HCT116 (cell line): ENCODE measurements around the gene GPRIN1. TPM values are rescaled to one million over a fixed set of nuclear protein-coding genes. Genes with fewer than 3 reads are reported as not detected.

ENCODE experiments used
- ATAC-seq: fragments of 200-7000 bp; cut with Tn5 transposase; 2 replicates; pipeline ENCODE4 v1.9.1; 2020; ENCODE audit warnings: mild to moderate bottlenecking, moderate library complexity
- BruUV-seq: library from RNA; stranded (reverse); fragments of 400-500 nt; replicated peaks from 2 replicates; lab custom pipeline; 2021; lab: Mats Ljungman, UMichigan
- CTCF ChIA-PET: fragments of 300-600 bp; sonication (Branson Sonifier 250); formaldehyde crosslinking; loops from one replicate; lab custom pipeline; 2021; ENCODE audit warnings: antibody characterized with exemption; lab: Charles Lee
- POLR2A ChIA-PET: fragments of 300-600, 350-600 bp; sonication (Branson Sonifier 250); formaldehyde crosslinking; loops from one replicate; lab custom pipeline; 2021; ENCODE audit warnings: antibody characterized with exemption; lab: Charles Lee
- RAD21 ChIA-PET, 2 experiments: fragments of 300-600 bp; sonication (Branson Sonifier 250); formaldehyde crosslinking; loops; one replicate each; lab custom pipeline; 2023; ENCODE audit warnings: low total read pairs in 2 of 2; ENCODE audit not compliant: uncharacterized antibody in 2 of 2, unreplicated experiment in 2 of 2, low non-redundant PET in 1 of 2; lab: Charles Lee
- DNase-seq: peaks from one replicate; pipeline ENCODE4 v3.0.0-alpha.2; 2010; ENCODE audit warnings: low read depth, low spot score
- H2AFZ ChIP-seq: fragments of 200-600 bp; shearing (Covaris generic), sonication (generic); 2 replicates; pipeline ENCODE4 v1.6.1; 2017; ENCODE audit warnings: low read depth, mixed run types, mixed read lengths, antibody characterized with exemption, low read length; ENCODE audit not compliant: poor library complexity, severe bottlenecking
- H3K27ac ChIP-seq: 2 replicates; pipeline ENCODE4 v1.5.1; 2012; ENCODE audit warnings: low read depth, low read length
- H3K27me3 ChIP-seq: fragments of 200-600 bp; sonication (generic); 2 replicates; pipeline ENCODE4 v1.6.1; 2016; ENCODE audit warnings: mixed run types, low read length, mixed read lengths; ENCODE audit not compliant: insufficient read depth
- H3K36me3 ChIP-seq, 2 experiments: fragments of 200-500 bp in 1 of 2; fragments of 200-600 bp in 1 of 2; sonication (Bioruptor generic) in 1 of 2; sonication (generic) in 1 of 2; 2 replicates each; pipeline versions ENCODE4 v1.5.1 to v1.6.1; 2014 to 2016; ENCODE audit warnings: low read length in 2 of 2, inconsistent platforms in 1 of 2, mixed read lengths in 1 of 2, mixed run types in 1 of 2; ENCODE audit not compliant: insufficient read depth in 2 of 2, control insufficient read depth in 1 of 2
- H3K4me1 ChIP-seq, 2 experiments: fragments of 200-600 bp in 1 of 2; sonication (generic) in 1 of 2; 2 replicates each; pipeline versions ENCODE4 v1.5.1 to v1.6.1; 2012 to 2017; ENCODE audit warnings: low read length in 2 of 2, inconsistent platforms in 1 of 2, mild to moderate bottlenecking in 1 of 2, mixed read lengths in 1 of 2, mixed run types in 1 of 2, moderate library complexity in 1 of 2; ENCODE audit not compliant: insufficient read depth in 2 of 2, control insufficient read depth in 1 of 2
- H3K4me2 ChIP-seq: fragments of 200-600 bp; sonication (generic); 2 replicates; pipeline ENCODE4 v1.6.1; 2017; ENCODE audit warnings: mixed run types, low read length, mixed read lengths
- H3K4me3 ChIP-seq, 2 experiments: fragments of 200-600 bp in 1 of 2; sonication (generic) in 1 of 2; replicated peaks in 1 of 2; 2 replicates each; pipeline ENCODE4 v1.5.1; 2011 to 2016; ENCODE audit warnings: low read length in 2 of 2, control low read depth in 1 of 2, low read depth in 1 of 2, mild to moderate bottlenecking in 1 of 2, mixed read lengths in 1 of 2, mixed run types in 1 of 2
- H3K79me2 ChIP-seq: fragments of 200-600 bp; sonication (generic); 2 replicates; pipeline ENCODE4 v1.6.1; 2017; ENCODE audit warnings: mild to moderate bottlenecking, mixed run types, low read length, moderate library complexity, mixed read lengths; ENCODE audit not compliant: insufficient read depth
- H3K9ac ChIP-seq: fragments of 200-600 bp; sonication (generic); 2 replicates; pipeline ENCODE4 v1.6.1; 2016; ENCODE audit warnings: low read length, mixed read lengths
- H3K9me2 ChIP-seq: fragments of 200-600 bp; sonication (generic), shearing (Covaris generic); 2 replicates; pipeline ENCODE4 v1.6.1; 2017; ENCODE audit warnings: mixed run types, mild to moderate bottlenecking, moderate library complexity; ENCODE audit not compliant: insufficient read depth
- H3K9me3 ChIP-seq, 2 experiments: fragments of 200-500 bp in 1 of 2; fragments of 200-600 bp in 1 of 2; sonication (Bioruptor generic) in 1 of 2; sonication (generic) in 1 of 2; 2 replicates each; pipeline ENCODE4 v1.6.1; 2014 to 2017; ENCODE audit warnings: low read length in 2 of 2, mixed read lengths in 2 of 2, inconsistent platforms in 1 of 2, low read depth in 1 of 2, mild to moderate bottlenecking in 1 of 2, mixed run types in 1 of 2, moderate library complexity in 1 of 2; ENCODE audit not compliant: control insufficient read depth in 1 of 2, insufficient read depth in 1 of 2
- H4K20me1 ChIP-seq: fragments of 200-600 bp; sonication (generic), shearing (Covaris generic); 2 replicates; pipeline ENCODE4 v1.6.1; 2017; ENCODE audit warnings: mixed run types, mild to moderate bottlenecking, moderate library complexity; ENCODE audit not compliant: insufficient read depth
- CEBPB ChIP-seq: IDR thresholded peaks from 2 replicates; pipeline ENCODE4 v1.6.1; 2012; ENCODE audit warnings: low read depth
- EGR1 ChIP-seq: IDR thresholded peaks from 2 replicates; pipeline ENCODE4 v1.6.1; 2012; ENCODE audit warnings: low read depth
- ELF1 ChIP-seq: IDR thresholded peaks from 2 replicates; pipeline ENCODE4 v1.6.1; 2012; ENCODE audit warnings: low read depth, borderline replicate concordance
- EZH2 ChIP-seq: fragments of 200-600 bp; sonication (generic); IDR thresholded peaks from 2 replicates; pipeline ENCODE4 v1.6.1; 2017; ENCODE audit warnings: antibody characterized with exemption, mixed run types
- EZH2phosphoT487 ChIP-seq: fragments of 200-600 bp; IDR thresholded peaks from 2 replicates; pipeline ENCODE4 v1.6.1; 2018; ENCODE audit warnings: antibody characterized with exemption, borderline replicate concordance
- FOSL1 ChIP-seq: IDR thresholded peaks from 2 replicates; pipeline ENCODE4 v1.6.1; 2012; ENCODE audit warnings: low read depth
- JUND ChIP-seq: IDR thresholded peaks from 2 replicates; pipeline ENCODE4 v1.6.1; 2012
- POLR2A ChIP-seq: IDR thresholded peaks from 2 replicates; pipeline ENCODE4 v1.7.0; 2011; ENCODE audit warnings: borderline replicate concordance; ENCODE audit not compliant: insufficient read depth, insufficient read length; ENCODE audit errors: extremely low read depth
- REST ChIP-seq: IDR thresholded peaks from 2 replicates; pipeline ENCODE4 v1.6.1; 2012; ENCODE audit warnings: low read depth
- SIN3A ChIP-seq: IDR thresholded peaks from 2 replicates; pipeline ENCODE4 v1.6.1; 2012; ENCODE audit warnings: low read depth
- SP1 ChIP-seq: IDR thresholded peaks from 2 replicates; pipeline ENCODE4 v1.6.1; 2012; ENCODE audit warnings: low read depth
- SRF ChIP-seq: IDR thresholded peaks from 2 replicates; pipeline ENCODE4 v1.6.1; 2012; ENCODE audit warnings: low read depth
- TCF7L2 ChIP-seq: IDR thresholded peaks from 2 replicates; pipeline ENCODE4 v1.7.0; 2011; ENCODE audit warnings: borderline replicate concordance, inconsistent platforms; ENCODE audit not compliant: insufficient read depth, insufficient read length; ENCODE audit errors: extremely low read depth
- YY1 ChIP-seq: IDR thresholded peaks from 2 replicates; pipeline ENCODE4 v1.6.1; 2011; ENCODE audit warnings: low read length, low read depth, moderate library complexity, mild to moderate bottlenecking; ENCODE audit not compliant: insufficient replicate concordance; ENCODE audit errors: extremely low read depth
- ZFX ChIP-seq: fragments of 450-650 bp; IDR thresholded peaks from 2 replicates; pipeline ENCODE4 v1.6.1; 2017
- intact Hi-C: fragments of 100-400 bp; cut with micrococcal nuclease; formaldehyde crosslinking; loops from 2 replicates; pipeline ENCODE4 v1.10.0; 2022
- total RNA-seq: library from RNA; stranded (reverse); gene quantifications from one replicate; pipeline ENCODE4 v1.2.1, GENCODE V29; 2021; ENCODE audit not compliant: unreplicated experiment
- TF ChIP-seq, protein P1 (sequence below): IDR thresholded peaks from 2 replicates; pipeline ENCODE4 v1.6.1; 2012
- TF ChIP-seq, protein P2 (sequence below): IDR thresholded peaks from 2 replicates; pipeline ENCODE4 v1.6.1; 2011; ENCODE audit warnings: mild to moderate bottlenecking, low read length, moderate library complexity; ENCODE audit not compliant: insufficient replicate concordance; ENCODE audit errors: extremely low read depth

The GPRIN1 gene
- total RNA-seq, 1 experiment from 2014 or later, result 14.2 TPM

- Histone ChIP-seq H3K4me2 (no peak overlapping the region), H3K36me3 (peaks cover 5 to 7% of the 10 kb centered on the region in 2 experiments; a peak in 3 of 4 replicates), H3K79me2 (peaks cover 25% of the 10 kb centered on the region), H3K27ac (no peak overlapping the region), H3K4me1 (peaks cover 7 to 10% of the 10 kb centered on the region in 2 experiments; a peak in 3 of 4 replicates), H3K9me3 (no peaks in the 10 kb centered on the region), H3K9me2 (no peaks in the 10 kb centered on the region), H4K20me1 (no peaks in the 10 kb centered on the region), H3K27me3 (no peaks in the 10 kb centered on the region), H3K4me3 (no peak overlapping the region), H3K9ac (no peak overlapping the region), H2AFZ (no peak overlapping the region)
- no TSS peak for BruUV-seq
- RAD21 ChIA-PET, result no interaction called here
- CTCF ChIA-PET, result no interaction called here
- ATAC-seq (no peak), DNase-seq (no peak)
- TF ChIP-seq SIN3A (no peak), EZH2phosphoT487 (no peak), ZFX (no peak), CEBPB (no peak), FOSL1 (no peak), REST (no peak), EZH2 (no peak), SRF (no peak), EGR1 (no peak), TCF7L2 (no peak), POLR2A (no peak), ELF1 (no peak), SP1 (no peak), YY1 (no peak), JUND (no peak)
- TF ChIP-seq, protein P1, sequence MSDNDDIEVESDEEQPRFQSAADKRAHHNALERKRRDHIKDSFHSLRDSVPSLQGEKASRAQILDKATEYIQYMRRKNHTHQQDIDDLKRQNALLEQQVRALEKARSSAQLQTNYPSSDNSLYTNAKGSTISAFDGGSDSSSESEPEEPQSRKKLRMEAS, result no peak
- TF ChIP-seq, protein P2, sequence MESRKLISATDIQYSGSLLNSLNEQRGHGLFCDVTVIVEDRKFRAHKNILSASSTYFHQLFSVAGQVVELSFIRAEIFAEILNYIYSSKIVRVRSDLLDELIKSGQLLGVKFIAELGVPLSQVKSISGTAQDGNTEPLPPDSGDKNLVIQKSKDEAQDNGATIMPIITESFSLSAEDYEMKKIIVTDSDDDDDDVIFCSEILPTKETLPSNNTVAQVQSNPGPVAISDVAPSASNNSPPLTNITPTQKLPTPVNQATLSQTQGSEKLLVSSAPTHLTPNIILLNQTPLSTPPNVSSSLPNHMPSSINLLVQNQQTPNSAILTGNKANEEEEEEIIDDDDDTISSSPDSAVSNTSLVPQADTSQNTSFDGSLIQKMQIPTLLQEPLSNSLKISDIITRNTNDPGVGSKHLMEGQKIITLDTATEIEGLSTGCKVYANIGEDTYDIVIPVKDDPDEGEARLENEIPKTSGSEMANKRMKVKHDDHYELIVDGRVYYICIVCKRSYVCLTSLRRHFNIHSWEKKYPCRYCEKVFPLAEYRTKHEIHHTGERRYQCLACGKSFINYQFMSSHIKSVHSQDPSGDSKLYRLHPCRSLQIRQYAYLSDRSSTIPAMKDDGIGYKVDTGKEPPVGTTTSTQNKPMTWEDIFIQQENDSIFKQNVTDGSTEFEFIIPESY, result no peak
- POLR2A ChIA-PET, result no interaction called here
- intact Hi-C loops, result no loop called here
Observed at GRCh38 chr5:176601901-176602482, 8.0 kb downstream of the GPRIN1 start.
